Activated CD4-positive, alpha-beta memory T cell treated with anti-CD3 and anti-CD28 coated beads for 36 hours (primary cell): ENCODE data around the gene SSTR3. TPM values are rescaled to one million over a fixed set of nuclear protein-coding genes. Genes with fewer than 3 reads are reported as not detected.

Source experiments
- CTCF ChIA-PET: fragments of 350-600 bp; sonication (Branson Sonifier 250); formaldehyde crosslinking; loops from one replicate; lab custom pipeline; 2021; ENCODE audit warnings: antibody characterized with exemption, inconsistent platforms; lab: Charles Lee
- POLR2A ChIA-PET: fragments of 350-600 bp; sonication (Branson Sonifier 250); formaldehyde crosslinking; loops from one replicate; lab custom pipeline; 2021; ENCODE audit warnings: antibody characterized with exemption; lab: Charles Lee
- DNase-seq: peaks from one replicate; pipeline ENCODE4 v3.0.0-alpha.2; 2020
- H3K27ac Mint-ChIP-seq: one replicate; pipeline ENCODE4 v1.8.0; 2021; ENCODE audit warnings: mixed read lengths
- H3K27me3 Mint-ChIP-seq: one replicate; pipeline ENCODE4 v1.8.0; 2021; ENCODE audit warnings: mixed read lengths
- H3K36me3 Mint-ChIP-seq: one replicate; pipeline ENCODE4 v1.8.0; 2021; ENCODE audit warnings: mixed read lengths
- H3K4me1 Mint-ChIP-seq: one replicate; pipeline ENCODE4 v1.8.0; 2021; ENCODE audit warnings: low read depth, mixed read lengths
- H3K4me3 Mint-ChIP-seq: one replicate; pipeline ENCODE4 v1.8.0; 2021; ENCODE audit warnings: mild to moderate bottlenecking, mixed read lengths
- H3K9me3 Mint-ChIP-seq: one replicate; pipeline ENCODE4 v1.8.0; 2021; ENCODE audit warnings: mixed read lengths
- intact Hi-C: fragments of 100-400 bp; cut with micrococcal nuclease; formaldehyde crosslinking; loops from one replicate; pipeline ENCODE4 v1.15.1; 2023
- total RNA-seq, 2 experiments: library from RNA; stranded (reverse); gene quantifications; one replicate each; pipeline ENCODE4 v1.2.3, GENCODE V29; 2021

Gene SSTR3
- total RNA-seq, 2 experiments from 2014 or later, result 8.5 to 9.3 TPM

GRCh38 chr22:37226514-37226913, 14.2 kb upstream of the SSTR3 start:
- no peak for DNase-seq
- Mint-ChIP-seq H3K9me3 (peaks cover 8% of the 10 kb centered on the region), H3K4me1 (peaks cover 89% of the 10 kb centered on the region), H3K36me3 (peaks cover 76% of the 10 kb centered on the region), H3K27me3 (no peaks in the 10 kb centered on the region), H3K27ac (peak overlapping the region; percentile 95), H3K4me3 (no peak overlapping the region)
- CTCF ChIA-PET, result interaction anchor here (0.9 to 2.5 kb wide), 3 partner anchors 27 to 170 kb away, joined by 3 to 22 read pairs (median 3); no protein-coding TSS in a partner anchor
- POLR2A ChIA-PET, result interaction anchor here (8.7 kb wide), 1 partner anchor 15 kb away, joined by 93 read pairs; the partner anchor contains the start of gene RAC2
- intact Hi-C loops, result no loop called here

GRCh38 chr22:37226087-37226486, 13.8 kb upstream of the SSTR3 start:
- peaks cover 13% of the 10 kb centered on the region for H3K9me3 Mint-ChIP-seq
- no peaks in the 10 kb centered on the region for H3K27me3 Mint-ChIP-seq
- H3K4me1 Mint-ChIP-seq, result peaks cover 89% of the 10 kb centered on the region
- CTCF ChIA-PET, result interaction anchor here (0.9 to 2.5 kb wide), 3 partner anchors 26 to 170 kb away, joined by 3 to 22 read pairs (median 3); no protein-coding TSS in a partner anchor
- DNase-seq, result no peak
- intact Hi-C loops, result no loop called here
- no peak overlapping the region for H3K4me3 Mint-ChIP-seq
- peaks cover 75% of the 10 kb centered on the region for H3K36me3 Mint-ChIP-seq
- POLR2A ChIA-PET, result interaction anchor here (8.7 kb wide), 1 partner anchor 16 kb away, joined by 93 read pairs; the partner anchor contains the start of gene RAC2
- peak overlapping the region; percentile 95 for H3K27ac Mint-ChIP-seq

GRCh38 chr22:37225481-37225880, 13.2 kb upstream of the SSTR3 start:
- Mint-ChIP-seq H3K4me3 (no peak overlapping the region), H3K9me3 (peaks cover 18% of the 10 kb centered on the region), H3K27me3 (no peaks in the 10 kb centered on the region), H3K4me1 (peaks cover 89% of the 10 kb centered on the region), H3K27ac (peak overlapping the region; percentile 95), H3K36me3 (peaks cover 76% of the 10 kb centered on the region)
- POLR2A ChIA-PET, result interaction anchor here (8.7 kb wide), 1 partner anchor 16 kb away, joined by 93 read pairs; the partner anchor contains the start of gene RAC2
- CTCF ChIA-PET, result interaction anchor here (0.9 to 2.5 kb wide), 5 partner anchors 13 to 34 kb away, joined by 3 to 22 read pairs (median 3); no protein-coding TSS in a partner anchor
- intact Hi-C loops, result no loop called here
- DNase-seq, result no peak

- peaks cover 75% of the 10 kb centered on the region for H3K36me3 Mint-ChIP-seq
- H3K27ac Mint-ChIP-seq, result peak overlapping the region; percentile 95
- DNase-seq, result no peak
- H3K4me3 Mint-ChIP-seq, result peak overlapping the region; percentile 7
- ChIA-PET POLR2A (interaction anchor here (8.7 kb wide), 1 partner anchor 17 kb away, joined by 93 read pairs; the partner anchor contains the start of gene RAC2), CTCF (interaction anchor here (0.9 to 2.5 kb wide), 4 partner anchors 14 to 35 kb away, joined by 3 to 22 read pairs (median 5); no protein-coding TSS in a partner anchor)
- H3K27me3 Mint-ChIP-seq, result no peaks in the 10 kb centered on the region
- intact Hi-C loops, result loop anchor here (5.0 kb wide), 1 partner anchor 32 kb away; no protein-coding TSS in a partner anchor
- H3K4me1 Mint-ChIP-seq, result peaks cover 89% of the 10 kb centered on the region
- H3K9me3 Mint-ChIP-seq, result peaks cover 18% of the 10 kb centered on the region
Observed at GRCh38 chr22:37224757-37225420, 12.6 kb upstream of the SSTR3 start.

GRCh38 chr22:37223965-37224551, 11.8 kb upstream of the SSTR3 start:
- Mint-ChIP-seq H3K27ac (peak overlapping the region; percentile 95), H3K9me3 (peaks cover 18% of the 10 kb centered on the region), H3K4me1 (peaks cover 89% of the 10 kb centered on the region), H3K27me3 (no peaks in the 10 kb centered on the region), H3K4me3 (peak overlapping the region; percentile 5), H3K36me3 (peaks cover 68% of the 10 kb centered on the region)
- intact Hi-C loops, result loop anchor here (5.0 kb wide), 1 partner anchor 33 kb away; no protein-coding TSS in a partner anchor
- no peak for DNase-seq
- CTCF ChIA-PET, result interaction anchor here (0.7 to 2.0 kb wide), 3 partner anchors 18 to 36 kb away, joined by 3 to 7 read pairs (median 4); no protein-coding TSS in a partner anchor
- POLR2A ChIA-PET, result interaction anchor here (8.7 kb wide), 1 partner anchor 18 kb away, joined by 93 read pairs; the partner anchor contains the start of gene RAC2

GRCh38 chr22:37222440-37222971, 10.2 kb upstream of the SSTR3 start:
- ChIA-PET POLR2A (interaction anchor here (0.6 to 8.7 kb wide), 7 partner anchors 19 to 386 kb away, joined by 3 to 93 read pairs (median 4); partner anchors contain the start of genes GGA1, IL2RB and RAC2), CTCF (interaction anchor here (0.6 to 2.2 kb wide), 6 partner anchors 10 to 71 kb away, joined by 3 to 18 read pairs (median 4); partner anchors contain the start of gene RAC2)
- Mint-ChIP-seq H3K27me3 (no peaks in the 10 kb centered on the region), H3K4me3 (peak overlapping the region; percentile 49), H3K9me3 (peaks cover 18% of the 10 kb centered on the region), H3K4me1 (peaks cover 87% of the 10 kb centered on the region), H3K36me3 (peaks cover 63% of the 10 kb centered on the region), H3K27ac (peak overlapping the region; percentile 95)
- DNase-seq, result peak; percentile 80
- intact Hi-C loops, result loop anchor here (5.0 kb wide), 1 partner anchor 35 kb away; no protein-coding TSS in a partner anchor

GRCh38 chr22:37221424-37222333, 9.4 kb upstream of the SSTR3 start:
- Mint-ChIP-seq H3K4me1 (peaks cover 94% of the 10 kb centered on the region), H3K9me3 (peaks cover 18% of the 10 kb centered on the region), H3K27ac (peak overlapping the region; percentile 95), H3K27me3 (no peaks in the 10 kb centered on the region), H3K36me3 (peaks cover 63% of the 10 kb centered on the region), H3K4me3 (no peak overlapping the region)
- intact Hi-C loops, result loop anchor here (5.0 kb wide), 1 partner anchor 36 kb away; no protein-coding TSS in a partner anchor
- ChIA-PET POLR2A (interaction anchor here (1.3 to 8.7 kb wide), 7 partner anchors 8 to 99 kb away, joined by 3 to 93 read pairs (median 5); partner anchors contain the start of genes IL2RB and RAC2), CTCF (interaction anchor here (0.6 to 2.2 kb wide), 5 partner anchors 20 to 72 kb away, joined by 3 to 18 read pairs (median 6); partner anchors contain the start of genes IL2RB and RAC2)
- DNase-seq, result no peak

GRCh38 chr22:37220543-37220981, 8.3 kb upstream of the SSTR3 start:
- peak overlapping the region; percentile 95 for H3K27ac Mint-ChIP-seq
- peaks cover 18% of the 10 kb centered on the region for H3K9me3 Mint-ChIP-seq
- DNase-seq, result no peak
- peaks cover 52% of the 10 kb centered on the region for H3K36me3 Mint-ChIP-seq
- ChIA-PET CTCF (interaction anchor here (0.6 to 4.8 kb wide), 7 partner anchors 20 to 98 kb away, joined by 3 to 41 read pairs (median 4); partner anchors contain the start of genes IL2RB and RAC2), POLR2A (interaction anchor here (1.1 to 8.7 kb wide), 3 partner anchors 9 to 264 kb away, joined by 3 to 93 read pairs (median 30); partner anchors contain the start of gene RAC2)
- peaks cover 90% of the 10 kb centered on the region for H3K4me1 Mint-ChIP-seq
- no peaks in the 10 kb centered on the region for H3K27me3 Mint-ChIP-seq
- intact Hi-C loops, result loop anchor here (5.0 kb wide), 1 partner anchor 37 kb away; no protein-coding TSS in a partner anchor
- peak overlapping the region; percentile 76 for H3K4me3 Mint-ChIP-seq

- H3K36me3 Mint-ChIP-seq, result peaks cover 42% of the 10 kb centered on the region
- no peaks in the 10 kb centered on the region for H3K27me3 Mint-ChIP-seq
- intact Hi-C loops, result loop anchor here (1.0 to 2.0 kb wide), 5 partner anchors 11 to 97 kb away; no protein-coding TSS in a partner anchor
- H3K9me3 Mint-ChIP-seq, result peaks cover 18% of the 10 kb centered on the region
- ChIA-PET CTCF (interaction anchor here (0.8 to 4.8 kb wide), 9 partner anchors 14 to 97 kb away, joined by 3 to 41 read pairs (median 4); partner anchors contain the start of gene RAC2), POLR2A (interaction anchor here (1.1 to 8.7 kb wide), 7 partner anchors 10 to 265 kb away, joined by 3 to 93 read pairs (median 6); partner anchors contain the start of gene RAC2)
- peak overlapping the region; percentile 95 for H3K27ac Mint-ChIP-seq
- DNase-seq, result peak; percentile 46
- H3K4me3 Mint-ChIP-seq, result peak overlapping the region; percentile 76
- peaks cover 82% of the 10 kb centered on the region for H3K4me1 Mint-ChIP-seq
Observed at GRCh38 chr22:37219533-37219932, 7.3 kb upstream of the SSTR3 start.
